ENCODE data around the gene SVIL. TPM values are rescaled to one million over a fixed set of nuclear protein-coding genes. Genes with fewer than 3 reads are reported as not detected.
"Not testable (repeated sequence)": the region's sequence is repeated elsewhere in the genome, so short reads cannot be mapped to it uniquely, and the experiment has no call there.

The SVIL gene
- total RNA-seq, 3 donors from 2014 or later: 25.8 to 69.5 (median 60.6) TPM

DNA sequence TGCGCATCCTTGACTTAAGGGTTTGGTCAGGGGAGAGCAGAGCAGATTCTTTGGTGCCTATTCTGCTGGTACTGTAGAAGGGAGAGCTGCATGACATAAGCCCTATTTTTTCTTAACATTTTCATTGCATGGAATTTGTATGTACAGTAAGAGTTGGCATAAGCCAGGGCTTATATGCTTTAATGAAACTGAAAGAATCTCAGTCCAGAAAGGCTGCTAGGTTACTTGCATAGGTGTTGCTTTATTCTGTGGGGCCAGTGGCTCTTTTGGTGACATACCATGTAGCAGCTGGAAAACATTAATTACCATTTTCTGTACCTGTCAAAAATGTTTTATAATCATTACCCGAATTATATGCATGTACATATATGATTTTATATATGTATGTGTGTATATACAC, 193.8 kb downstream of the SVIL start:
- no peak overlapping the region for H3K27ac ChIP-seq
- TF ChIP-seq POLR2AphosphoS5 (IDR thresholded peaks at IDR 0.05) (no peak), POLR2A (IDR thresholded peaks at IDR 0.05) (no peak)
- TF ChIP-seq, protein P1, sequence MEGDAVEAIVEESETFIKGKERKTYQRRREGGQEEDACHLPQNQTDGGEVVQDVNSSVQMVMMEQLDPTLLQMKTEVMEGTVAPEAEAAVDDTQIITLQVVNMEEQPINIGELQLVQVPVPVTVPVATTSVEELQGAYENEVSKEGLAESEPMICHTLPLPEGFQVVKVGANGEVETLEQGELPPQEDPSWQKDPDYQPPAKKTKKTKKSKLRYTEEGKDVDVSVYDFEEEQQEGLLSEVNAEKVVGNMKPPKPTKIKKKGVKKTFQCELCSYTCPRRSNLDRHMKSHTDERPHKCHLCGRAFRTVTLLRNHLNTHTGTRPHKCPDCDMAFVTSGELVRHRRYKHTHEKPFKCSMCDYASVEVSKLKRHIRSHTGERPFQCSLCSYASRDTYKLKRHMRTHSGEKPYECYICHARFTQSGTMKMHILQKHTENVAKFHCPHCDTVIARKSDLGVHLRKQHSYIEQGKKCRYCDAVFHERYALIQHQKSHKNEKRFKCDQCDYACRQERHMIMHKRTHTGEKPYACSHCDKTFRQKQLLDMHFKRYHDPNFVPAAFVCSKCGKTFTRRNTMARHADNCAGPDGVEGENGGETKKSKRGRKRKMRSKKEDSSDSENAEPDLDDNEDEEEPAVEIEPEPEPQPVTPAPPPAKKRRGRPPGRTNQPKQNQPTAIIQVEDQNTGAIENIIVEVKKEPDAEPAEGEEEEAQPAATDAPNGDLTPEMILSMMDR (IDR thresholded peaks at IDR 0.05): no peak
- H3K9me3 ChIP-seq: peaks cover 15 to 36% of the 10 kb centered on the region in 2 donors
- H3K4me1 ChIP-seq: no peaks in the 10 kb centered on the region
- DNase-seq (ENCODE audit: low spot score in 2 of 2): no peak
- no peaks in the 10 kb centered on the region for H3K27me3 ChIP-seq
- H3K4me3 ChIP-seq: no peak overlapping the region
- intact Hi-C loops (cut with DNase I; ENCODE audit: low total_unique reads): no loop called here
- H3K36me3 ChIP-seq: no peaks in the 10 kb centered on the region

DNA sequence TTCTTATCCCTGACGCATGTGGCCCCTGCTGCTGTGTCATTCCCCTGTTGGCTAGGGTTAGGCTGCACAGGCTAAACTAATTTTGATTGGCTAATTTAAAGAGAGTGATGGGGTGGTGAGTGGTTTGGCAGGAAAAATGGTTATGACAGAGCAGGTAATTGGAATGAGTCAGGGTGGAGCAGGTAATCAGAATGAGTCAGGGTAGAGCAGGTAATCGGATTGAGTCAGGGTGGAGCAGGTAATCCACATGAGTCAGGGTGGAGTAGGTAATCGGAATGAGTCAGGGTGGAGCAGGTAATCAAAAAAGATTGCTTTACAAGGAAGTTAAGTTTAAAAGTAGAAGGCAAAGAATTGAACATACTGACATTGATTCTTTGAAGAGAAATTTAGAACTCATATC, 195.8 kb downstream of the SVIL start:
- H3K27ac ChIP-seq; DNase-seq (ENCODE audit: low spot score in 2 of 2); H3K4me3 ChIP-seq; H3K36me3 ChIP-seq; H3K4me1 ChIP-seq; intact Hi-C loops (cut with DNase I; ENCODE audit: low total_unique reads); H3K27me3 ChIP-seq: not testable (repeated sequence)
- peaks cover 15 to 36% of the 10 kb centered on the region in 2 donors for H3K9me3 ChIP-seq

- Histone ChIP-seq H3K9me3 (peaks cover 15 to 36% of the 10 kb centered on the region in 2 donors), H3K4me1 (no peaks in the 10 kb centered on the region), H3K27me3 (no peaks in the 10 kb centered on the region), H3K27ac (no peak overlapping the region), H3K4me3 (no peak overlapping the region), H3K36me3 (no peaks in the 10 kb centered on the region)
- no peak for DNase-seq (ENCODE audit: low spot score in 2 of 2)
- TF ChIP-seq, protein P1 (IDR thresholded peaks at IDR 0.05): no peak
- TF ChIP-seq POLR2AphosphoS5 (IDR thresholded peaks at IDR 0.05) (no peak), POLR2A (IDR thresholded peaks at IDR 0.05) (no peak)
- intact Hi-C loops (cut with DNase I; ENCODE audit: low total_unique reads): no loop called here
Measured at GRCh38 chr10:29438271-29438670, 196.5 kb downstream of the SVIL start.

DNA sequence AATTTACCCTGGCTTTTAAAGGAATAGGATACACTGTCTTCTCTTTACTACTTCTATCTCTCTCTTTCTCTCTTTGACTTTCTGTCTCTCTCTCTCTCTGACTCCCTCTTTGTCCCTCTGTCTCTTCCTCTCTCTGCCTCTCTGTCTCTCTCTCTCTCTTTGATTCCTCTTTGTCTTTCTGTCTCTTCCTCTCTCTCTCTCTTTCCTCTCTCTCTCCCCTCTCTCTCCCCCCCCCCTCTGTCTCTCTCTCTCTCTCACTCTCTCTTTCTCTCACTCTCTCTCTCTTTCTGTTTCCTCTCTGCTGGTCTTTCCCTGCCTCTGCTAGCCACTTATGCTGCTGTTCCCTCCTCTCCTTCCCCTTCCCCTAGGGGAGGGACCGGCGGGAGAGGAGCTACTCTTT, 196.9 kb downstream of the SVIL start:
- TF ChIP-seq POLR2AphosphoS5 (IDR thresholded peaks at IDR 0.05) (no peak), POLR2A (IDR thresholded peaks at IDR 0.05) (no peak)
- TF ChIP-seq, protein P1 (IDR thresholded peaks at IDR 0.05): no peak
- no peaks in the 10 kb centered on the region for H3K36me3 ChIP-seq
- no peak overlapping the region for H3K27ac ChIP-seq
- H3K4me3 ChIP-seq: no peak overlapping the region
- H3K27me3 ChIP-seq: no peaks in the 10 kb centered on the region
- no peak for DNase-seq (ENCODE audit: low spot score in 2 of 2)
- no peaks in the 10 kb centered on the region for H3K4me1 ChIP-seq
- H3K9me3 ChIP-seq: peaks cover 15 to 36% of the 10 kb centered on the region in 2 donors
- intact Hi-C loops (cut with DNase I; ENCODE audit: low total_unique reads): no loop called here

DNA sequence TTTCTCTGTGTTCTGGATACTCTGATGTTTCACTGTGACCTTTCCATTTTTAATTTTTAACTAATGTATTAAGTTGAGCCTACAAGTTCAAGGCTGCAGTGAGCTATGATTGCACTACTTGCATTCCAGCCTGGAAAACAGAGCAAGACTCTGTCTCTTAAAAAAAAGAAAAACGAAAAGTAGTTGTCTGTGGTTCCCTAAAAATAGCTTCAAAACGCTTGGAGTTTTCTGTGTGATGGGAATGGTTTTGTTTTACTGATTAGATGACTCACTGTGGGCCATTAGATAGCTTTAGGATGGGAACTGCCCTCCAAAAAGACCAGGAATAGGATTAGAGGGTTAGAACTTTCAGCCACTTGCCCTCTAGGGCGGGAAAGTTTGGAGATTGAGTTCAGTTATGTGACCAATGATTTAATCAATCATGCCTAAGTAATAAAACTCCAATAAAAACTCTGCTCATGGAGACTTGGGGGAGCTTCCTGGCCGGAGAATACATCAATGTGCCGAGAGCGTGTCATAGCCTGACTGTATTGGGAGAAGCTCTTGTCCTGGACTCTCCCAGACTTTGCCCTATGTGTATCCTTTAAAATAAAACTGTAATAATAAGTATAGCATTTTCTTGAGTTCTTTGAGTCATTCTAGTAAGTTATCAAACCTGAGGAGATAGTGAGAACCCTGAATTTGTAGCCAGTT, 198.8 kb downstream of the SVIL start:
- intact Hi-C loops (cut with DNase I; ENCODE audit: low total_unique reads): no loop called here
- Histone ChIP-seq H3K9me3 (peaks cover 15 to 36% of the 10 kb centered on the region in 2 donors), H3K4me1 (no peaks in the 10 kb centered on the region), H3K36me3 (no peaks in the 10 kb centered on the region), H3K4me3 (no peak overlapping the region), H3K27me3 (no peaks in the 10 kb centered on the region), H3K27ac (no peak overlapping the region)
- no peak for DNase-seq (ENCODE audit: low spot score in 2 of 2)
- TF ChIP-seq POLR2A (IDR thresholded peaks at IDR 0.05): no peak
- no peak for TF ChIP-seq POLR2AphosphoS5 (IDR thresholded peaks at IDR 0.05)
- TF ChIP-seq, protein P1 (IDR thresholded peaks at IDR 0.05): no peak
